Sigmoid colon (tissue), 7 donors: ENCODE data around the gene MMP11. TPM values are rescaled to one million over a fixed set of nuclear protein-coding genes. Genes with fewer than 3 reads are reported as not detected.

Source experiments
- DNase-seq: peaks from one replicate; pipeline ENCODE4 v3.0.0-alpha.2; 2019
- H3K27ac ChIP-seq, 4 donors: fragments of 200-600 bp; sonication (generic); one replicate each; pipeline ENCODE4 v1.5.1; 2016 to 2019; ENCODE audit warnings: mild to moderate bottlenecking in 1 of 4
- H3K27me3 ChIP-seq, 3 donors: fragments of 200-600 bp; sonication (generic); one replicate each; pipeline ENCODE4 v1.5.1; 2019; ENCODE audit warnings: mild to moderate bottlenecking in 1 of 3
- H3K36me3 ChIP-seq, 4 donors: fragments of 200-600 bp; sonication (generic); one replicate each; pipeline ENCODE4 v1.5.1; 2016 to 2019
- H3K4me1 ChIP-seq, 4 donors: fragments of 200-600 bp; sonication (generic); one replicate each; pipeline ENCODE4 v1.5.1; 2017 to 2019
- H3K4me3 ChIP-seq, 4 donors: fragments of 200-600 bp; sonication (generic); one replicate each; pipeline ENCODE4 v1.5.1; 2017 to 2019; ENCODE audit warnings: mild to moderate bottlenecking in 2 of 4, moderate library complexity in 1 of 4
- H3K9me3 ChIP-seq, 4 donors: fragments of 200-600 bp in 3 of 4; sonication (generic) in 3 of 4; one replicate each; pipeline versions ENCODE4 v1.5.1 to v1.6.1; 2013 to 2019
- EP300 ChIP-seq, 4 donors: sonication (generic); formaldehyde crosslinking; IDR thresholded peaks; one replicate each; pipeline ENCODE4 v1.6.1; 2017; ENCODE audit warnings: antibody characterized with exemption in 4 of 4
- POLR2A ChIP-seq, 2 donors: fragments of 450-650 bp; IDR thresholded peaks; one replicate each; pipeline ENCODE4 v1.6.1; 2016; ENCODE audit warnings: antibody characterized with exemption in 2 of 2, mild to moderate bottlenecking in 2 of 2, moderate library complexity in 2 of 2
- POLR2AphosphoS5 ChIP-seq, 4 donors: sonication (generic); formaldehyde crosslinking; IDR thresholded peaks; one replicate each; pipeline ENCODE4 v1.6.1; 2017; ENCODE audit warnings: antibody characterized with exemption in 4 of 4
- WGBS, 2 donors: extraction: QIAGEN DNeasy Blood & Tissue Kit; methylation state at CpG; one replicate each; pipeline ENCODE4 v1.1.7; 2013; 5-methylcytosine and 5-hydroxymethylcytosine counted together
- intact Hi-C: fragments of 100-400 bp; cut with DNase I; formaldehyde crosslinking; loops from one replicate; pipeline ENCODE4 v1.15.1; 2023
- polyA plus RNA-seq, 3 donors: library from polyadenylated mRNA; stranded (reverse); fragments of 200-250 nt; gene quantifications; one replicate each; pipeline ENCODE4 v1.2.3, GENCODE V29; 2013
- total RNA-seq, 4 donors: library from RNA; depleted of rRNA; stranded (reverse); fragments of >200 nt; gene quantifications; one replicate each; pipeline ENCODE4 v1.1.0, GENCODE V29; 2016
- TF ChIP-seq, protein P1 (sequence below), 4 experiments: fragments of 450-650 bp in 3 of 4; fragments of 200-600 bp in 1 of 4; IDR thresholded peaks; one replicate each; pipeline ENCODE4 v1.5.1; 2016 to 2019; ENCODE audit warnings: antibody characterized with exemption in 4 of 4, mild to moderate bottlenecking in 3 of 4, moderate library complexity in 2 of 4
- donor health status: healthy with polysubstance abuse.
- donor health status: Bipolar disorder and iron deficiency.
- donor health status: healthy.

Gene MMP11
- total and polyA plus RNA-seq, 7 donors: 0.60 to 9.9 (median 6.1) TPM; not detected in 1

DNA sequence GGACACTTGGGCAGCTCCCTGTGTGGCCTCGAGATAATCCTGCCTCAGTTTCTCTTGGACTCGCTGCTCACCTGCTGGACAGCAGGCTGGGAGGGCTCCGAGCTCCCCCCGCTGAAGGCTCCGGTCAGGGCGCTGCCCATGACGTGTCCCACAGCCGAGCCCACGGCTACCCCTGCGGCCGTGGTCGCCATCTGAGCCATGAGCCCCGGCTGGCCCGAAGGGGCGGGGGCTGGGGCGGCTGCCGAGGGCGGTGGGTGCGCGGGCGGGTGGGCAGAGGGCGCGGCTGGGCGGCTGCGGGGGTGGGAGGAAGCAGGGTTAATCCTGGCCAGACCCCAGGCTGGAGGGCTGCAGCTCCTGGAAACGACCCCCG, 5.4 kb upstream of the MMP11 start:
- TF ChIP-seq POLR2AphosphoS5 (IDR thresholded peaks at IDR 0.05) (no peak), EP300 (IDR thresholded peaks at IDR 0.05) (no peak), POLR2A (IDR thresholded peaks at IDR 0.05) (no peak)
- TF ChIP-seq, protein P1, sequence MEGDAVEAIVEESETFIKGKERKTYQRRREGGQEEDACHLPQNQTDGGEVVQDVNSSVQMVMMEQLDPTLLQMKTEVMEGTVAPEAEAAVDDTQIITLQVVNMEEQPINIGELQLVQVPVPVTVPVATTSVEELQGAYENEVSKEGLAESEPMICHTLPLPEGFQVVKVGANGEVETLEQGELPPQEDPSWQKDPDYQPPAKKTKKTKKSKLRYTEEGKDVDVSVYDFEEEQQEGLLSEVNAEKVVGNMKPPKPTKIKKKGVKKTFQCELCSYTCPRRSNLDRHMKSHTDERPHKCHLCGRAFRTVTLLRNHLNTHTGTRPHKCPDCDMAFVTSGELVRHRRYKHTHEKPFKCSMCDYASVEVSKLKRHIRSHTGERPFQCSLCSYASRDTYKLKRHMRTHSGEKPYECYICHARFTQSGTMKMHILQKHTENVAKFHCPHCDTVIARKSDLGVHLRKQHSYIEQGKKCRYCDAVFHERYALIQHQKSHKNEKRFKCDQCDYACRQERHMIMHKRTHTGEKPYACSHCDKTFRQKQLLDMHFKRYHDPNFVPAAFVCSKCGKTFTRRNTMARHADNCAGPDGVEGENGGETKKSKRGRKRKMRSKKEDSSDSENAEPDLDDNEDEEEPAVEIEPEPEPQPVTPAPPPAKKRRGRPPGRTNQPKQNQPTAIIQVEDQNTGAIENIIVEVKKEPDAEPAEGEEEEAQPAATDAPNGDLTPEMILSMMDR (IDR thresholded peaks at IDR 0.05): no peak
- no peaks in the 10 kb centered on the region for H3K36me3 ChIP-seq
- no peaks in the 10 kb centered on the region for H3K9me3 ChIP-seq
- DNase-seq: no peak
- peak overlapping the region; percentile 85 to 89 (median 88) for H3K27ac ChIP-seq
- intact Hi-C loops: loop anchor here (5.0 kb wide), 3 partner anchors 50 to 225 kb away; no protein-coding TSS in a partner anchor
- H3K4me3 ChIP-seq: peak overlapping the region; percentile 57 to 75 (median 66)
- no peaks in the 10 kb centered on the region for H3K27me3 ChIP-seq
- peaks cover 0 to 83% (median 61%) of the 10 kb centered on the region in 4 donors for H3K4me1 ChIP-seq
- WGBS, 2 donors: 2 to 8% methylated on average over 27 of the region's 27 CpGs

DNA sequence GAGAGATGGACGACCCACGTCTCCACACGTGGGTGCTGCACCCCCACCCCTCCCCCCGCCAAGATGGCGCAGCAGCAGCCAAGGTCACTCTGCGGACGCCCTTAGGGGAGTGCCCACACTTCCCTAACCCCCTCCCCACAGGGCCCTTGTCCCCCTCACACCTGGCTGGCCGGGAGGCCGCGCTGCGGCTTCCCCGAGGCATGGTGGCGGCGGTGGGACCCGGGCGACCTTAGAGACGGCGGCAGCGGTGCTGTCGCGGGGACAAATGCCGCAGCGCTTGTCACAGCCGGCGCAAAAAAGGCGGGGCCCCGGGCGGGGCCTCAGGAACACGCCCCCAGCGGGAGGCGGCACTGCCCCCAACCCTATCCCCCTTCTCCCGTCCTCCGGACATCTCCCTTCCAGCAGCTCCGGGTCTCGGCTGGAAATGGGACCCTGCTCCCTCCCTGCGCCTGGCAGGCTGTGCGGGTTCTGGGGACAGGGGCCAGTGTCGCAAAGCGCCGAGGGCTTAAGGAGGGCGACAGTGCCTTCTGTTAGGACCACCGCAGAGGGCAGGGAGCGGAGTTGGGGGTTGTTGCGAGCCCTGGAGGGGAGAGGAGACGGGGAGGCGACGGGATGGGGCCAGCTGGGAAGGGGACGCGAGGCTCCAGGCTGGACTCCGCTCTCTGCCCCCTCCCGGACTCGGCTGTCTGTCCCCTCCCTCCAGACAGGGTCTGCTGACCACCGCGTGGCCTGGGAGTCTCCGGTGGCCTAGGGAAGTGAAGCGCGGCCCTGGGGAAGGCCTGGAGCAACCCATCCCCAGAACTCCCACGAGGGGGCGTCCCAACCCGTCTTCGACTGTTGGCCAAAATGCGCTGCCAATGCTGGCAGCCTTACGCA, 4.7 kb upstream of the MMP11 start, which contains the start of gene CHCHD10:
CHCHD10 (minus strand) TSS at position 300 of the 876 bp plus-strand sequence; CDS start at position 202, 98 bp downstream.
- intact Hi-C loops: loop anchor here (2.0 to 5.0 kb wide), 5 partner anchors 17 to 226 kb away; partner anchors contain the start of genes SMARCB1 and ZNF70
- peaks cover 0 to 84% (median 60%) of the 10 kb centered on the region in 4 donors for H3K4me1 ChIP-seq
- H3K9me3 ChIP-seq: no peaks in the 10 kb centered on the region
- peak; percentile 92 for DNase-seq
- TF ChIP-seq POLR2AphosphoS5 (IDR thresholded peaks at IDR 0.05) (peak; percentile 69 to 80 (median 74)), POLR2A (IDR thresholded peaks at IDR 0.05) (peak; percentile 18 to 65), EP300 (IDR thresholded peaks at IDR 0.05) (no peak)
- TF ChIP-seq, protein P1 (IDR thresholded peaks at IDR 0.05): peak; percentile 73 to 92 (median 79)
- peak within 1 kb of the TSS; percentile 57 to 75 (median 66) for H3K4me3 ChIP-seq
- no peaks in the 10 kb centered on the region for H3K36me3 ChIP-seq
- WGBS, 2 donors: 0 to 1% methylated on average over 63 of the region's 63 CpGs
- H3K27ac ChIP-seq: peak within 1 kb of the TSS; percentile 85 to 89 (median 88)
- H3K27me3 ChIP-seq: no peaks in the 10 kb centered on the region

DNA sequence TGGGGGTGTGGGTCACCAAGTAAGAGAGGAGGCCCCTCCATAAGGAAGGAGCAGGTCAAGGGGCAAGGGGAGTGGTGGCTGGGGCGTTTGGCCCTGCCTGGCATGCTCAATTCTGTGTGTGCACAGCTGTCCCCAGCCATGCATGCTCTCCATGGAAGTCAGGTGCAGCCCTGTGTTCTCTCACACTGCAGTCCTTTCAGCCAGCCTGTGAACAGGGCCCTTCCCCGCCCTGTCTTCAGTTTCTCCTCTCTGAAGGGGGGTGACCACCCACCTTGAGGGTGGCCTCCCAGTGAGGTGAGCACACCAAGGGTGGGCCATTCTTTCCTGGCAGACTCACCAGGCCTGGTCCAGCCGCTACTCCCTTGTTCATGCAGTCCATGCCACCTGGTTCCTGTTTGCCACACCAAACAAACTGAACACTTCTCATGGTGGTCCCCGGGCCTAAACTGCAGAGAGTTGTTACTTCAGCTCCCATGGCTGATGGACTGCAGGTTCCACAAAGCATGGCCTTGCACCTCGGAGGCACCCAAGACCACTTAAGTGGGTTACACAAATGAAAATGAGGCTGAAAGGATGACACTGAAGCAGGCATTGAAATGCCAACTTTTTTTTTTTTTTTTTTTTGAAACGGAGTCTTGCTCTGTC, 3.2 kb upstream of the MMP11 start:
- intact Hi-C loops: loop anchor here (2.0 to 5.0 kb wide), 5 partner anchors 17 to 227 kb away; partner anchors contain the start of genes SMARCB1 and ZNF70
- no peak overlapping the region for H3K4me3 ChIP-seq
- no peaks in the 10 kb centered on the region for H3K9me3 ChIP-seq
- no peak for DNase-seq
- peaks cover 0 to 84% (median 60%) of the 10 kb centered on the region in 4 donors for H3K4me1 ChIP-seq
- peak overlapping the region; percentile 85 to 89 (median 88) for H3K27ac ChIP-seq
- H3K36me3 ChIP-seq: no peaks in the 10 kb centered on the region
- TF ChIP-seq POLR2A (IDR thresholded peaks at IDR 0.05): no peak
- H3K27me3 ChIP-seq: no peaks in the 10 kb centered on the region
- 65 to 68% methylated on average over 6 of the region's 6 CpGs for WGBS, 2 donors

DNA sequence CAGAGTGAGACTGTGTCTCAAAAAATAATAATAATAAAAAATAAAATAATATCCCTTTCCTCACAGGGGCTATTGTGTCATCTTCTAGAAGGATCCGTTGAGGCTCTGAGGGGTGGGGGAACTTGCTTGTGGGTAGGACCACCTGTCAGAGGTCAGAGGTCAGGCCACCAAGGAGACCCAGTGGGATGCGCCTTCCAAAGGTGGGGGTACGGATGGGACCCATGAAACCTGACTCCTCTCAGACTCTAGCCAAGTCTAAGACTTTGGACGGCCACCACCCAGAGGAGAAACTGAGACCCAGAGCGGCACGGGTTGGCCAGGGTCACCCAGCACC, 367 bp upstream of the MMP11 start:
- intact Hi-C loops: loop anchor here (2.0 kb wide), 1 partner anchor 65 kb away; no protein-coding TSS in a partner anchor
- DNase-seq: no peak
- TF ChIP-seq POLR2AphosphoS5 (IDR thresholded peaks at IDR 0.05) (no peak), POLR2A (IDR thresholded peaks at IDR 0.05) (no peak), EP300 (IDR thresholded peaks at IDR 0.05) (no peak)
- TF ChIP-seq, protein P1 (IDR thresholded peaks at IDR 0.05): no peak
- Histone ChIP-seq H3K4me1 (peaks cover 0 to 74% (median 56%) of the 10 kb centered on the region in 4 donors), H3K36me3 (no peaks in the 10 kb centered on the region), H3K9me3 (no peaks in the 10 kb centered on the region), H3K4me3 (peak overlapping the region; percentile 24 to 60 (median 57)), H3K27ac (peak overlapping the region; percentile 56 to 78 (median 74)), H3K27me3 (no peaks in the 10 kb centered on the region)
- WGBS, 2 donors: 6 to 22% methylated on average over 6 of the region's 6 CpGs
